ENCODE results near the gene PPP2CA.

The PPP2CA gene

DNA sequence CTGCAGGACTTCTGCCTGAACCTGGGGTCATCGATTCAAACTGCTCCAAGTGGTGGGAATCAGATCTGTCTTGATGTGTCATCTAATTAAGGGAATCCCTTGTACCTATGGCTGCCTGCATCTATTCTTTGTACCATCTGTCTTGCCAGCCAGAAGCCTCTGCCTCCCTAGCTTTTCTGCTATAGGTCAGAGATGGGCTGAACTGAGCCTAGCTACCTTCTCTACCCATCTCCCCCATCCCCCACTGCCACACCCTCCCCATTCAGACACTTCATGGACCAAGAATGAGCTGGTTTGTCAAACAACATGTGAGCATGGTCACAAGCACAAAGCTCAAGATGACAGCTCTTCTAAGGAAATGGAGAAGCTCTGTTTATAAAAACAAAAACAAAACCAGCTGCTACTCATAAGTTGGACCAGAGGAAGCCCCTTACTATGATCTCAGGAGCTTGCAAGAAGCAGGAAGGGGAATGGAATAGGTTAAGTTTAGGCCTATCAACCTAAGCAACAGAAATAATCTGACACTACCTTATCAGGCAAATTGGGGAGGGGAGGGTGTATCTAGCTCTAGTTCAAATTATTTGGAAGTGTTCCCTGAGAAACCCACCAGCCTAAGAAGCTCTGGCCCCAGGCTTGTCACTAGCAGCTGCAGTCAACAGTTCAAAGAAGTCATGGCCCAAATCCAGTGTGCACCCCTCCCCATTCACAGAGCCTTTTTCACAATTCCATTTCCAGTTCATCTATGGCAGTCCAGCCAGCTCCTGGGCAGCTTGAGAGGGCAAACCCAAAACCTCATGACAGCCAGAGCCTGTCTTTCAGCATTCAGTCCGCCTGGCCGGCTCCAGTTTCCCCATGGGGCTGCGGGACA lies 79.0 kb downstream of the PPP2CA start:
- DNase-seq, result no peak

GRCh38 chr5:134145779-134146581 lies 79.9 kb downstream of the PPP2CA start:
- DNase-seq, result peak; percentile 86

- DNase-seq, result no peak
These were observed 80.7 kb downstream of the PPP2CA start for GRCh38 chr5:134145041-134145757.

All from activated gamma-delta T cell treated with Interleukin-2 at 50 U/mL for 16 hours (primary cell).